Upper lobe of left lung (tissue), 4 donors: ENCODE data around the gene AP5M1.

ENCODE experiments used
- POLR2A ChIP-seq, 4 donors: fragments of 450-650 bp; IDR thresholded peaks; one replicate each; pipeline ENCODE4 v1.5.1; 2016 to 2017; ENCODE audit warnings: antibody characterized with exemption in 4 of 4, mild to moderate bottlenecking in 2 of 4
- TF ChIP-seq, protein P1 (sequence below), 6 experiments: fragments of 450-650 bp in 4 of 6; fragments of 200-600 bp in 2 of 6; sonication (generic) in 2 of 6; IDR thresholded peaks; one replicate each; pipeline ENCODE4 v1.5.1; 2016 to 2019; ENCODE audit warnings: antibody characterized with exemption in 6 of 6

DNA sequence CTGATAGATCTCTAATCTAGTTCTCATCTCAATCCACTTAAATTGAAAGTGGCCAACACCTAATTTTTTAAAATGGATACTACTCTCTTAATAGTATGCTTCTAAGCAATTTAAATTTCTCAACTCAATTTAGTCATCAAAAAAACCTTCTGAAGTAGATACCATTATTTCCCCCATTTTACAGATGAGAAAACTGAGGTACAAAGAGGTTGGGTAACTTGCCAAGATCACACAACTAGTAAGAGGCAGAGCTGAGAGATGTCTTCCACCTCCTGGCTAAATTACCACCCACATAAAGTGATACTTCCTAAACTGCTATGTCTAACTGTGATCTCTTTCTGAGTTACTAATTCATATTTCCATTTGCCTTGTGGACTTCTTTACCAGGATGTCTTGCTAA is 6.7 kb upstream of the AP5M1 start:
- TF ChIP-seq, protein P1, sequence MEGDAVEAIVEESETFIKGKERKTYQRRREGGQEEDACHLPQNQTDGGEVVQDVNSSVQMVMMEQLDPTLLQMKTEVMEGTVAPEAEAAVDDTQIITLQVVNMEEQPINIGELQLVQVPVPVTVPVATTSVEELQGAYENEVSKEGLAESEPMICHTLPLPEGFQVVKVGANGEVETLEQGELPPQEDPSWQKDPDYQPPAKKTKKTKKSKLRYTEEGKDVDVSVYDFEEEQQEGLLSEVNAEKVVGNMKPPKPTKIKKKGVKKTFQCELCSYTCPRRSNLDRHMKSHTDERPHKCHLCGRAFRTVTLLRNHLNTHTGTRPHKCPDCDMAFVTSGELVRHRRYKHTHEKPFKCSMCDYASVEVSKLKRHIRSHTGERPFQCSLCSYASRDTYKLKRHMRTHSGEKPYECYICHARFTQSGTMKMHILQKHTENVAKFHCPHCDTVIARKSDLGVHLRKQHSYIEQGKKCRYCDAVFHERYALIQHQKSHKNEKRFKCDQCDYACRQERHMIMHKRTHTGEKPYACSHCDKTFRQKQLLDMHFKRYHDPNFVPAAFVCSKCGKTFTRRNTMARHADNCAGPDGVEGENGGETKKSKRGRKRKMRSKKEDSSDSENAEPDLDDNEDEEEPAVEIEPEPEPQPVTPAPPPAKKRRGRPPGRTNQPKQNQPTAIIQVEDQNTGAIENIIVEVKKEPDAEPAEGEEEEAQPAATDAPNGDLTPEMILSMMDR (IDR thresholded peaks at IDR 0.05), result no peak
- TF ChIP-seq POLR2A (IDR thresholded peaks at IDR 0.05), result no peak
